NB4 (cell line): ENCODE measurements around the gene AQP9.

Source experiments
- CTCF ChIP-seq: IDR thresholded peaks from one replicate; pipeline ENCODE4 v1.5.1; 2012; ENCODE audit warnings: low read depth, low read length
- POLR2A ChIP-seq: IDR thresholded peaks from 2 replicates; pipeline ENCODE4 v1.6.1; 2011; ENCODE audit warnings: mild to moderate bottlenecking; ENCODE audit not compliant: insufficient read length; ENCODE audit errors: extremely low read depth

- no peak for TF ChIP-seq CTCF
- TF ChIP-seq POLR2A = no peak
Measured at GRCh38 chr15:58109419-58109818, 28.8 kb upstream of the AQP9 start.
